Measurements from ENCODE around the gene RALGAPA1. TPM values are rescaled to one million over a fixed set of nuclear protein-coding genes. Genes with fewer than 3 reads are reported as not detected.

The RALGAPA1 gene
- total RNA-seq, 6 experiments from 2014 or later = 12.1 to 16.1 (median 13.2) TPM

DNA sequence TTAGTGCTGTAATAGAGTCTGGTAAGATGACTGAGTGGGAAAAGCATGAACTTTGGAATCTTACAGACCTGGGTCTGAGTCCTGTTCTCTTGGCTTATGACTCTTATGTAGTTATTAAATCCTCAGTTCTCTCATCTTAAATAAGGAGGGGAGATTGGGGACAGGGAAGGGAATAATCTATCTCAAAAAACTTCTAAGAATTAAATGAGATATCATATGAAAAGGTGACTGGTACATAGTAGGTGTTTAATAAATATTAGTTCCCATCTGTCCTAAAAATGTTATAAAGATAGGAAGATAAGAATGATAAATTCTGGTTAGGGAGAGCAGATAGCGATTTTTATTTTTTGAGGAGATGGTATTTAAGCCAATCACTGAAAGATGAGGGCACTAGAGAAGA lies 156.1 kb downstream of the RALGAPA1 start:
- H3K4me1 Mint-ChIP-seq (ENCODE audit: low read depth) = peaks cover 4% of the 10 kb centered on the region; the same call in 1 of the 2 replicates
- H3K4me3 Mint-ChIP-seq = no peak overlapping the region
- peaks cover 9% of the 10 kb centered on the region; the same call in 1 of the 2 replicates for H3K36me3 Mint-ChIP-seq (ENCODE audit: low read depth)
- no peaks in the 10 kb centered on the region for H3K9me3 Mint-ChIP-seq
- TF ChIP-seq CTCF (IDR thresholded peaks at IDR 0.05) = no peak
- no peak for DNase-seq
- H3K27me3 Mint-ChIP-seq (ENCODE audit: insufficient read depth) = no peaks in the 10 kb centered on the region
- H3K27ac Mint-ChIP-seq = no peak overlapping the region

GRCh38 chr14:35643513-35643912 lies 165.6 kb downstream of the RALGAPA1 start:
- Mint-ChIP-seq H3K27me3 (ENCODE audit: insufficient read depth) (no peaks in the 10 kb centered on the region), H3K27ac (no peak overlapping the region), H3K9me3 (peaks cover 7% of the 10 kb centered on the region; the same call in 1 of the 2 replicates), H3K36me3 (ENCODE audit: low read depth) (peaks cover 55% of the 10 kb centered on the region), H3K4me1 (ENCODE audit: low read depth) (no peaks in the 10 kb centered on the region), H3K4me3 (no peak overlapping the region)
- no peak for TF ChIP-seq CTCF (IDR thresholded peaks at IDR 0.05)
- no peak for DNase-seq

- peaks cover 55% of the 10 kb centered on the region for H3K36me3 Mint-ChIP-seq (ENCODE audit: low read depth)
- H3K9me3 Mint-ChIP-seq = peaks cover 6% of the 10 kb centered on the region; the same call in 1 of the 2 replicates
- no peak for DNase-seq
- no peak overlapping the region for H3K27ac Mint-ChIP-seq
- no peaks in the 10 kb centered on the region for H3K27me3 Mint-ChIP-seq (ENCODE audit: insufficient read depth)
- H3K4me1 Mint-ChIP-seq (ENCODE audit: low read depth) = peaks cover under 1% of the 10 kb centered on the region
- no peak overlapping the region for H3K4me3 Mint-ChIP-seq
- TF ChIP-seq CTCF (IDR thresholded peaks at IDR 0.05) = no peak
Observed at GRCh38 chr14:35637851-35638250, 171.2 kb downstream of the RALGAPA1 start.

DNA sequence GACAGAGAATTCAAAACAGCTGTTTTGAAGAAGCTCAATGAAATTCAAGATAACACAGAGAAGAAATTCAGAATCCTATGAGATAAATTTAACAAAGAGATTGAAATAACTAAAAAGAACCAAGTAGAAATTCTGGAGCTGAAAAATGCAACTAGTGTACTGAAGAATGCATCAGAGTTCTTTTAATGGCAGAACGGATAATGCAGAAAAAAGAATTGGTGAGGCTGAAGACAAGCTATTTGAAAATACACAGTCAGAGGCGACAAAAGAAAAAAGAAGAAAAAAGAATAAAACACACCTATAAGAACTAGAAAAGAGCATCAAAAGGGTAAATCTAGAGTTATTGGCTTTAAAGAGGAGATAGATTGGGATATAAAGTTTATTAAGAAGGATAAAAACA lies 171.8 kb downstream of the RALGAPA1 start:
- TF ChIP-seq CTCF (IDR thresholded peaks at IDR 0.05) = no peak
- Mint-ChIP-seq H3K4me3 (no peak overlapping the region), H3K9me3 (peaks cover under 1% of the 10 kb centered on the region; the same call in 1 of the 2 replicates), H3K36me3 (ENCODE audit: low read depth) (peaks cover 49% of the 10 kb centered on the region), H3K27ac (no peak overlapping the region), H3K4me1 (ENCODE audit: low read depth) (peaks cover 6% of the 10 kb centered on the region), H3K27me3 (ENCODE audit: insufficient read depth) (no peaks in the 10 kb centered on the region)
- DNase-seq = no peak

DNA sequence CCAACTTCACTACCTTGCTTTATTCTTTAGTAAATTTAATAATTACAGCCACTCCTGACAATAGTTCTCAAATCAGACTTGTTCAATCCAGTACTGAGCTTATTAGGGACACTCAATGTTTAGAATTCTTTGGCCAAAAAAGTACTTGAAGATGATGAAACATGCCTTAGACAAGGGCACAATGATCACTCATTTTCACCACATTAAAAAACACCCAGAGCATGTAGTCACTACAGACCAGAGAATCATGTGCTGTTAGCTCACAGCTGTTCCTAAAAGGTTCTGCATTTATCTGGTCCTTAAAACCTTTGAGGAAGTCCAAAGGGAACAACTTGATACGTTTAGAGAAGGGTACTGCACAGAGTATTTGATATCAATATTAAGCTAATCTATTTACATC lies 176.4 kb downstream of the RALGAPA1 start:
- Mint-ChIP-seq H3K36me3 (ENCODE audit: low read depth) (peaks cover 21% of the 10 kb centered on the region), H3K27me3 (ENCODE audit: insufficient read depth) (no peaks in the 10 kb centered on the region)
- TF ChIP-seq CTCF (IDR thresholded peaks at IDR 0.05) = no peak

GRCh38 chr14:35632271-35632670 lies 176.8 kb downstream of the RALGAPA1 start:
- peaks cover 16% of the 10 kb centered on the region for H3K36me3 Mint-ChIP-seq (ENCODE audit: low read depth)
- H3K27ac Mint-ChIP-seq = no peak overlapping the region
- no peak overlapping the region for H3K4me3 Mint-ChIP-seq

More for the DNA sequence above, 176.4 kb downstream of the RALGAPA1 start:
- Mint-ChIP-seq H3K4me3 (no peak overlapping the region), H3K27ac (no peak overlapping the region), H3K4me1 (ENCODE audit: low read depth) (peaks cover 22% of the 10 kb centered on the region), H3K9me3 (no peaks in the 10 kb centered on the region)
- peak; percentile 11 for DNase-seq

More at GRCh38 chr14:35632271-35632670, 176.8 kb downstream of the RALGAPA1 start:
- no peak for DNase-seq
- Mint-ChIP-seq H3K27me3 (ENCODE audit: insufficient read depth) (no peaks in the 10 kb centered on the region), H3K9me3 (no peaks in the 10 kb centered on the region), H3K4me1 (ENCODE audit: low read depth) (peaks cover 22% of the 10 kb centered on the region)
- no peak for TF ChIP-seq CTCF (IDR thresholded peaks at IDR 0.05)

Data from HFFc6 (cell line).